Sigmoid colon (tissue), 7 donors: ENCODE results near the gene PLEKHG4B. TPM values are rescaled to one million over a fixed set of nuclear protein-coding genes. Genes with fewer than 3 reads are reported as not detected.

Source experiments
- DNase-seq: peaks from one replicate; pipeline ENCODE4 v3.0.0-alpha.2; 2019
- H3K27ac ChIP-seq, 4 donors: fragments of 200-600 bp; sonication (generic); one replicate each; pipeline ENCODE4 v1.5.1; 2016 to 2019; ENCODE audit warnings: mild to moderate bottlenecking in 1 of 4
- H3K27me3 ChIP-seq, 3 donors: fragments of 200-600 bp; sonication (generic); one replicate each; pipeline ENCODE4 v1.5.1; 2019; ENCODE audit warnings: mild to moderate bottlenecking in 1 of 3
- H3K36me3 ChIP-seq, 4 donors: fragments of 200-600 bp; sonication (generic); one replicate each; pipeline ENCODE4 v1.5.1; 2016 to 2019
- H3K4me1 ChIP-seq, 4 donors: fragments of 200-600 bp; sonication (generic); one replicate each; pipeline ENCODE4 v1.5.1; 2017 to 2019
- H3K4me3 ChIP-seq, 4 donors: fragments of 200-600 bp; sonication (generic); one replicate each; pipeline ENCODE4 v1.5.1; 2017 to 2019; ENCODE audit warnings: mild to moderate bottlenecking in 2 of 4, moderate library complexity in 1 of 4
- H3K9me3 ChIP-seq, 4 donors: fragments of 200-600 bp in 3 of 4; sonication (generic) in 3 of 4; one replicate each; pipeline versions ENCODE4 v1.5.1 to v1.6.1; 2013 to 2019
- EP300 ChIP-seq, 4 donors: sonication (generic); formaldehyde crosslinking; IDR thresholded peaks; one replicate each; pipeline ENCODE4 v1.6.1; 2017; ENCODE audit warnings: antibody characterized with exemption in 4 of 4
- POLR2A ChIP-seq, 2 donors: fragments of 450-650 bp; IDR thresholded peaks; one replicate each; pipeline ENCODE4 v1.6.1; 2016; ENCODE audit warnings: antibody characterized with exemption in 2 of 2, mild to moderate bottlenecking in 2 of 2, moderate library complexity in 2 of 2
- POLR2AphosphoS5 ChIP-seq, 4 donors: sonication (generic); formaldehyde crosslinking; IDR thresholded peaks; one replicate each; pipeline ENCODE4 v1.6.1; 2017; ENCODE audit warnings: antibody characterized with exemption in 4 of 4
- WGBS, 2 donors: extraction: QIAGEN DNeasy Blood & Tissue Kit; methylation state at CpG; one replicate each; pipeline ENCODE4 v1.1.7; 2013; 5-methylcytosine and 5-hydroxymethylcytosine counted together
- intact Hi-C: fragments of 100-400 bp; cut with DNase I; formaldehyde crosslinking; loops from one replicate; pipeline ENCODE4 v1.15.1; 2023
- polyA plus RNA-seq, 3 donors: library from polyadenylated mRNA; stranded (reverse); fragments of 200-250 nt; gene quantifications; one replicate each; pipeline ENCODE4 v1.2.3, GENCODE V29; 2013
- total RNA-seq, 4 donors: library from RNA; depleted of rRNA; stranded (reverse); fragments of >200 nt; gene quantifications; one replicate each; pipeline ENCODE4 v1.1.0, GENCODE V29; 2016
- TF ChIP-seq, protein P1 (sequence below), 4 experiments: fragments of 450-650 bp in 3 of 4; fragments of 200-600 bp in 1 of 4; IDR thresholded peaks; one replicate each; pipeline ENCODE4 v1.5.1; 2016 to 2019; ENCODE audit warnings: antibody characterized with exemption in 4 of 4, mild to moderate bottlenecking in 3 of 4, moderate library complexity in 2 of 4
- donor health status: healthy with polysubstance abuse.
- donor health status: Bipolar disorder and iron deficiency.
- donor health status: healthy.

Gene PLEKHG4B
- total and polyA plus RNA-seq, 7 donors, result 0.04 to 1.9 (median 0.36) TPM; not detected in 2

DNA sequence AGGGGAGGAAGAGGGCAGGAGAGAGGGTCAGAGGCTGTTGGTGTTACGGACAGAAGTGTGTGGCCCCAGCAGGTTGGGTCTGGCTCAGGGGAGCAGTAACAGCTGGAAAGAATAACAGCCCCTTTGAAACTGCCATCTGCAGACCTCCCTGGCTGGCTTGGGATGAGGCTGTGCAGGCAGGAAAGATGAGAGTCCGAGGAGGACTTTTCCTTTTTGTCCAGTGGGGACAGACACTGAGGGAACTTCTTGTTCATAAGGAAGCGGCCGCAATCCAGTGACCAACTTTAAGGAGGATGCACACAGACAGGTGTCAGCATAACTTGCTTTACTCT is 14.8 kb upstream of the PLEKHG4B start:
- TF ChIP-seq POLR2A (IDR thresholded peaks at IDR 0.05) (no peak), POLR2AphosphoS5 (IDR thresholded peaks at IDR 0.05) (no peak), EP300 (IDR thresholded peaks at IDR 0.05) (no peak)
- TF ChIP-seq, protein P1, sequence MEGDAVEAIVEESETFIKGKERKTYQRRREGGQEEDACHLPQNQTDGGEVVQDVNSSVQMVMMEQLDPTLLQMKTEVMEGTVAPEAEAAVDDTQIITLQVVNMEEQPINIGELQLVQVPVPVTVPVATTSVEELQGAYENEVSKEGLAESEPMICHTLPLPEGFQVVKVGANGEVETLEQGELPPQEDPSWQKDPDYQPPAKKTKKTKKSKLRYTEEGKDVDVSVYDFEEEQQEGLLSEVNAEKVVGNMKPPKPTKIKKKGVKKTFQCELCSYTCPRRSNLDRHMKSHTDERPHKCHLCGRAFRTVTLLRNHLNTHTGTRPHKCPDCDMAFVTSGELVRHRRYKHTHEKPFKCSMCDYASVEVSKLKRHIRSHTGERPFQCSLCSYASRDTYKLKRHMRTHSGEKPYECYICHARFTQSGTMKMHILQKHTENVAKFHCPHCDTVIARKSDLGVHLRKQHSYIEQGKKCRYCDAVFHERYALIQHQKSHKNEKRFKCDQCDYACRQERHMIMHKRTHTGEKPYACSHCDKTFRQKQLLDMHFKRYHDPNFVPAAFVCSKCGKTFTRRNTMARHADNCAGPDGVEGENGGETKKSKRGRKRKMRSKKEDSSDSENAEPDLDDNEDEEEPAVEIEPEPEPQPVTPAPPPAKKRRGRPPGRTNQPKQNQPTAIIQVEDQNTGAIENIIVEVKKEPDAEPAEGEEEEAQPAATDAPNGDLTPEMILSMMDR (IDR thresholded peaks at IDR 0.05), result no peak
- no peaks in the 10 kb centered on the region for H3K36me3 ChIP-seq
- no peak overlapping the region for H3K27ac ChIP-seq
- H3K4me3 ChIP-seq, result no peak overlapping the region
- H3K9me3 ChIP-seq, result no peaks in the 10 kb centered on the region
- no peaks in the 10 kb centered on the region for H3K4me1 ChIP-seq
- DNase-seq, result no peak
- peaks cover 0 to 10% (median 0%) of the 10 kb centered on the region in 3 donors for H3K27me3 ChIP-seq
- WGBS, 2 donors, result 82 to 84% methylated on average over 4 of the region's 4 CpGs
- intact Hi-C loops, result no loop called here

DNA sequence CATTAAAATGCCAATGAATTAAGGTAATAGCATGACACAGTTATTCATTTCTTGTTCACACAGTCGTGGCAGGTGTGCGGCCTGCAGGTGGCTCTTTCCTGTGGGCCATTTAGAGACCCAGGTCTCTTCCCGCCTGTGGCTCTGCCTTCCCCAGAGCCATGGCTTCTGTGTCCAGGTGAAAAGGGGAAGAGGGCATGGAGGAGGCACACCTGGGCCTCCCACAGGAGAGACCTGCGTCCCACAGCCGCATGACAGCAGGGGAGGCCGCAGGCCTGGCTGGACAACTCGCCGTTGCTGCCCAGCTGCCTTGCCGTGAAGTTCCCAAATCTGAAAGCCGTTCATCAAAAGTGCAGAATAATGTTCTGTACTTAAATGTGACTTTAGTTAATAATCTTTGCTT is 14.4 kb upstream of the PLEKHG4B start:
- WGBS, 2 donors, result 79 to 84% methylated on average over 10 of the region's 10 CpGs
- TF ChIP-seq EP300 (IDR thresholded peaks at IDR 0.05), result no peak
- TF ChIP-seq, protein P1 (IDR thresholded peaks at IDR 0.05), result no peak
- no peak for TF ChIP-seq POLR2AphosphoS5 (IDR thresholded peaks at IDR 0.05)
- TF ChIP-seq POLR2A (IDR thresholded peaks at IDR 0.05), result no peak
- H3K9me3 ChIP-seq, result no peaks in the 10 kb centered on the region
- H3K27ac ChIP-seq, result no peak overlapping the region
- H3K4me1 ChIP-seq, result no peaks in the 10 kb centered on the region
- peaks cover 0 to 10% (median 0%) of the 10 kb centered on the region in 3 donors for H3K27me3 ChIP-seq
- intact Hi-C loops, result no loop called here
- no peaks in the 10 kb centered on the region for H3K36me3 ChIP-seq
- no peak overlapping the region for H3K4me3 ChIP-seq
- DNase-seq, result no peak

DNA sequence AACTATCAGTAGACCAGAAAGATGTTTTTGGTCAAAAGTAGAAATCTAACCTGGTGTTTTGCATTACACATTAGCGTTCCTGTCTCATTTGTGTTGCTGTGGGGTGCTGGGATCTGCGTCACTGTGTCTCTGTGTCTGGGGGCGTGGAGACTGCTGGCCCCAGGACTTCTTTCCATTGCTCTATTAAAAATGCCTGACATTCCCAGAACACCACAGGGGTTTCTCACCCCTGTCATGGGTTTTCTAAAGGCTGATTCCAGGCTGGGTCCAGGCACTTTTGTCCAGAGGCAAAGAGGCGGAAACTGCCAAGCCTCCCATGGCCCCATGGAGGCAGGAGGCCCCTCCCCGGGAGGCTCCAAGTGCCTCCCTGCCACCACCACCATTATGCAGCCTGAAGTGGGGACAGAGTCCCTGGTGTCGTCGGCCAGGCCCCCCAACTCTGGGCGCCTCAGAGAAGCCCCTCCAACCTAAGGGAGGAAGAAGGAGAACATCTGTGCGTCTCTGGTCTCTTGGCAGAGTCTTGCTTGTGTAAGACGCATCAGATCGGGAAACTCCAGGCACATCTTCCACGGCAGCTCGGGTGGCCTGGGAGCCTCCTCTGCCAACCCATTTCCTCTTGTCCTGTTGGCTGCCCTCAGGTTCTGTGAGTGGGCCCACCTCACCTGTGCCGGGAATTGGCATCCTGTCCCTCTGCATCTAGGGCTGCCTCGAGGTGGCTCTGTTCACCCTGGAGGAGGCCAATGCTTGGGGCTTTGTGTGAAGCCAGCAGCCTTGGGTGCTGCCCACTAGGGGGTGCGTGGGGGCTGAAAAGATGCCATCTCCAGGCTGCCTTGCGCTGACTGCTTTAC is 13.8 kb upstream of the PLEKHG4B start:
- H3K27me3 ChIP-seq, result peaks cover 0 to 10% (median 0%) of the 10 kb centered on the region in 3 donors
- H3K36me3 ChIP-seq, result no peaks in the 10 kb centered on the region
- no peak overlapping the region for H3K4me3 ChIP-seq
- intact Hi-C loops, result no loop called here
- no peaks in the 10 kb centered on the region for H3K4me1 ChIP-seq
- H3K27ac ChIP-seq, result no peak overlapping the region
- 70 to 71% methylated on average over 17 of the region's 17 CpGs for WGBS, 2 donors
- no peak for DNase-seq
- no peaks in the 10 kb centered on the region for H3K9me3 ChIP-seq
- TF ChIP-seq EP300 (IDR thresholded peaks at IDR 0.05) (no peak), POLR2AphosphoS5 (IDR thresholded peaks at IDR 0.05) (no peak), POLR2A (IDR thresholded peaks at IDR 0.05) (no peak)
- TF ChIP-seq, protein P1 (IDR thresholded peaks at IDR 0.05), result no peak

DNA sequence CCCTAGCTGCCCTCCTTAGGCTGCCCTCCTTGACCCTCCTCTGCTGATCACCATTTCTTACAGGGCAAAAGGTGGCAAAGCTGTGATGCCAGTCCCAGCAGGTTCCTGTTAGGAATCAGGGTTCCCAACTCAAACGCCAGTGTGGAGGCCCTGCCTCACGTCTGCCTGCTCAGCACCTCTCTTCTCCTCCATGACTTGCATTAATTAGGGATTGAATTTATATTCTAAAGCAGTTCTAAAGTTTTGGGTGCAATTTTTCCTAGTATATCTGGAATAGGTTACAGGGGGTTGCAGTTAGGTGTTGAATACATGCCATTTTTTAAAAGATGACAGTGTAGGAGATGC is 13.2 kb upstream of the PLEKHG4B start:
- no peak overlapping the region for H3K4me3 ChIP-seq
- no peak for DNase-seq
- no peak overlapping the region for H3K27ac ChIP-seq
- no peaks in the 10 kb centered on the region for H3K4me1 ChIP-seq
- no peaks in the 10 kb centered on the region for H3K9me3 ChIP-seq
- TF ChIP-seq, protein P1 (IDR thresholded peaks at IDR 0.05), result no peak
- TF ChIP-seq EP300 (IDR thresholded peaks at IDR 0.05) (no peak), POLR2A (IDR thresholded peaks at IDR 0.05) (no peak), POLR2AphosphoS5 (IDR thresholded peaks at IDR 0.05) (no peak)
- 72 to 84% methylated on average over 2 of the region's 2 CpGs for WGBS, 2 donors
- intact Hi-C loops, result no loop called here
- peaks cover 0 to 10% (median 0%) of the 10 kb centered on the region in 3 donors for H3K27me3 ChIP-seq
- H3K36me3 ChIP-seq, result no peaks in the 10 kb centered on the region
